SH-SY5Y (cell line): Measurements from ENCODE around the gene CEACAM4.

ENCODE experiments used
- GATA2 ChIP-seq: IDR thresholded peaks from 2 replicates; pipeline ENCODE4 v1.6.1; 2011; ENCODE audit warnings: mild to moderate bottlenecking, low read depth, low read length
- GATA3 ChIP-seq: IDR thresholded peaks from 2 replicates; pipeline ENCODE4 v1.6.1; 2011; ENCODE audit warnings: low read depth, mild to moderate bottlenecking, low read length, moderate library complexity

DNA sequence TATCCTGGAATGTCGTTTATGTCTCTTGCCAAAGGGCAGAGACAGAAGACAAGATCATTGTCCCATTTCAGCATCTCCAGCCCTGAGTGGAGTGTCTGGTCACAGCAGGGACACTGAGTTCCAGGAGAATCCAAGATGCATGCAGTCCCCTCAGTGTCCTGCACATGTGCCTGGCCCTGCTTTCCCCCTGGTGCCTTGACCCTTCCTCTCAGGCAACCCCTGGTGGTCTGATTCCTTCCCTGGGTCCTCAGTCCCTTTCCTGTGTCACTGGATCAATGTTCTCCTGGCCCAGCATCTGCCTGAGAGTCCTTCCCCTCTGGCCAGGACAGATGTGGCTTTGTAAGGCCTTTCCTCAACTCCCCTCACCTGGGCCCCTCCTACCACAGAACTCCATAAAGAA lies 41.9 kb downstream of the CEACAM4 start:
- TF ChIP-seq GATA3 (no peak), GATA2 (no peak)
